CD4-positive, alpha-beta T cell treated with Interleukin-4 for 1 hour (primary cell): Measurements from ENCODE around the gene IL22RA1.

ENCODE experiments used
- DNase-seq, 2 donors: peaks; one replicate each; pipeline ENCODE4 v3.0.0-alpha.2; 2020 to 2022

Gene IL22RA1

GRCh38 chr1:24164004-24164403 is 21.1 kb upstream of the IL22RA1 start:
- DNase-seq: no peak

GRCh38 chr1:24162201-24162600 is 19.3 kb upstream of the IL22RA1 start:
- DNase-seq: no peak

GRCh38 chr1:24161270-24161669 is 18.3 kb upstream of the IL22RA1 start:
- no peak for DNase-seq

GRCh38 chr1:24159366-24159765 is 16.4 kb upstream of the IL22RA1 start:
- no peak for DNase-seq

DNA sequence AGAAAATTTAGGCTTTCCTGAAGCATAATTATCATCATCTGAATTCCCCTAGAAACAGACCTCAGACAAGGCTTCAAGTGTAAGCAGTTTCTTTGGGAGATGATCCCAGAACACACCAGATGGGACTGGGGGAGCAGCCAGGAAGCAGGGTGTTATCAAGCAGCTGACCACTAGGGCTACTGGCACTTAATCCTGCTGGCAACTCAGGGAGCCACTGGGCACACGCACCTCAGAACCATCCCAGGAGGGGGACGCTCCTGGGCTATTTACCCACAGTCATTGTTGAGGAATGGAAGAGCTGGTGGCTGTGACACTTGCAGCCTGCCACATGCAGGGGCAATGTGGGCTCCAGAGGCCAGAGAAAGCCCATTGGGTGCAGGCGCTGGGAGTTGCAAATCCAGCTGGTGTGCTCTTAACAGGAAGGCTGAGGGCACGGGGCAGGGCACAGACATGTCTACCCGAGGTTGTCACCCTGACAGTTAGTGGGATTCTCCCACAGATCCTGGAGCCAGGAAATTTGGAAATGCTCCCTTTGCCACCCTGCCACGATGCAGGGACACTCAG is 15.1 kb upstream of the IL22RA1 start:
- no peak for DNase-seq

GRCh38 chr1:24156542-24157260 is 13.8 kb upstream of the IL22RA1 start:
- no peak for DNase-seq

- no peak for DNase-seq
Observed at GRCh38 chr1:24155011-24155782, 12.3 kb upstream of the IL22RA1 start.

- no peak for DNase-seq
Observed at GRCh38 chr1:24154215-24154614, 11.3 kb upstream of the IL22RA1 start.

GRCh38 chr1:24152631-24153494 is 9.9 kb upstream of the IL22RA1 start:
- DNase-seq: no peak

- DNase-seq: no peak
Observed at GRCh38 chr1:24151175-24151533, 8.2 kb upstream of the IL22RA1 start.

DNA sequence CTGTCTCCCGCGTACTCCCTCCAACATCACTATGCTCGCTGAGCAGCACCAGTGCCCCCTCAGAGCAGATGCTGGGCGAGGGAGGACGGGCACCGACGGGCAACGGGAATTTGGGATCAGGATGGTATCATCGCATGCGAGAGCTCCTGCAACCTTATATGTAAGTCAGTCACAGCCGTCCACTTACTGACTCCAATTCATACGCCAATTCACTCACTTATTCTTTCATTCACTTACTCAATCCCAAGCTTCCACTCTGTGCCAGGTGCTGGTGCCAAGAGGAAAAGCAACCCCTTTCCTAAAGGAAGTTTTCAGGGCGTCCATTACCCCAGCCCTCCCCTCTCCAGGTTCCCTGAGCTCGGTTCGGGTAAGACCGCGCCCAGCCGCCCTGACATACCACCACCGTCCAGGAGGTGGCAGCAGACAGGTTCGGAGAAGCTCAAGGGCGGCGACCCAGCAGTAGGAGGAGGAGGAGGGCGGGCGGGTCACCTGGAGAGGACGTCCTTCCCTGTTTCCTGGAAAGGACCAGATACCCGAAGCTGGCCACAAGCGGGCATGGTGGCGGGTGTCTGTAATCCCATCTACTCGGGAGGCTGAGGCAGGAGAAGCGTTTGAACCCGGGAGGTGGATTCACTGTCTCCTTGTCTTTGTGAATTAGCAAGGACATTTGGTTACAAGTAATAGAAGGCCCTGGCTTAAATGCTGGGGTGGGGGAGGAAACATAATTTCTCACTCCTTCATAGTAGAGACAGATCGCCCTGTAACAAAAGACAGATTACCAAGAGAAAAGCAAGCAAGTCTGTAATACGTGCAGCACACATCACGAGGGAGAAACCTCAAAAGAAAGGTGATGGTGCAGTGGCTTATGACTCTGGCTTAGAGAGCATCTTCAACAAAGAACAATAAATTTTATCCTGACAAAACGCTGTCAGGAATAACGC is 7.6 kb upstream of the IL22RA1 start:
- DNase-seq: peak; percentile 80 to 83

GRCh38 chr1:24149866-24150233 is 6.9 kb upstream of the IL22RA1 start:
- peak in 1 of 2 donors; percentile 55 for DNase-seq

GRCh38 chr1:24147816-24148215 is 4.9 kb upstream of the IL22RA1 start:
- DNase-seq: no peak

DNA sequence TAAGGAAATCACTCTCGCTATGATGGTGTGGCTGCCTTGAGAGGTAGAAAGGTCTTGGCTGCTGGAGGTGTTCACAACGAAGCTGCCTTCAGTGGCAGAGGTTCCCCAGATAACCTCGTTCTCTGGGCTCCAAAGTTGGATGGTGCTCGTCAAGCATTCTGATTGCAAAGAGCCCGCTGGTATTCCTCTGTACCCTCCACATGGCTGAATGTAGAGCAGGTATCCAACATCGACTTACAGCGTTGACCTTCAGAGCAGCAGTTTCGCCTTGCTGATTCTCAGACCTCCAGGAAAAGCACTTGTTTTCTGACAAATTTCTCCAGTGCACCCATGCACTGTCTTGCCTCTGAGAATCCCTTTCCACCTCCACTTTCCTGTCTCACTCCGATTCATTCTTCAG is 4.3 kb upstream of the IL22RA1 start:
- no peak for DNase-seq

DNA sequence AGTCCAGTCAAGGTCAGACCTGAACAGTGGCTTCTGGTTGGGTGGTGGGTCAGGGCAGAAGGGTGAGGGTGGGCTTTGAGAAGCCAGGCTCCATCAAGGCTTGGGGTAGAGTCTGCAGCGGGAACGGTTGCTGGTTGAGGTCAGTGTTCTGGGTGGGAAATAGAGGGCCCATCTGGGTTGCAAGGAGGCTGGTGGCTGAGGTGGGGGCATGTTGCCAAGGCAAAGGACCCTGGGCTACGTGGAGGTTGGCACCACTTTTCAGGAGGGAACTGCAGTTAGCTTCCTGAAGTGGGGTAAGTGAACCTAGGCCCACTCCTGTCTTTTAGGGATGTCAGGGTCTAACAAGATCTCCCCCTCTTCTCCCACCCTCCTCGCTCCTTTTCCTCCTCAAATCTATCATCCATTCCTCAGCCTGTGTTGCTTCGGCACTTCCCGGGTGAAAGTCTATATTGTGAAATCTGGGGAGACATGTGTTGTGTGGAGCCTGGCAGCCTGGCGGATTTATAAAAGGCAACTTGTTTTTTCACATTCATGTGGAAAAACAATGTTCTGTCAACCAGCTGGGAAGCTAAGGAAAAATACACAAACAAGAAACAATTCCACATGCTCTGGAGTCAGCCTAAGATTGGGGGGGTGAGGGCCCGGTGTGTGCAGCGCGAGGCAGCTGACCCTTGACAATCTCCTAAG is 1.5 kb downstream of the IL22RA1 start:
- no peak for DNase-seq

DNA sequence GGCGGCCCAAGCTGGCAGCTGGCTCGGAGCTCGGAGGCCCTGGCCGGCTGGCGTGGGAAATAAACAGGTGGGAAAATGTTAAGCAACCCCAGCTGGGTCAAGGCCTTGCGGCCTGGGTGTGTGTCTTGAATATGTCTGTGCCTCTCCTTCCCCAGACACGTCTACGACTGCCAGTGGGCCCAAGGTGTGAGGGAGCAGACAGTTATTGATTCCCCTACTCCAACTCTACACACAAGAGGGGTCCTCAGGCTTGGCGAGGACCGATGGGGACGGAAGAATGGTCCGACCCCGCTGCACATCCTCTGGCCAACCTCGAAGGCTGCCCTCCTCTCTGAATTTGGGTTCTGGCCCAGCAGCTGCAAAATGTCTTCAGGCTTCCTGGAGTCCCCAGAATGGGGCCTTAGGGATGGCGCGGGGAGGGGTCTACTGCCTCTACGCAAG is 2.2 kb downstream of the IL22RA1 start:
- no peak for DNase-seq

GRCh38 chr1:24139841-24140425 is 3.0 kb downstream of the IL22RA1 start:
- no peak for DNase-seq

GRCh38 chr1:24139222-24139489 is 3.8 kb downstream of the IL22RA1 start:
- DNase-seq: no peak

- DNase-seq: peak in 1 of 2 donors; percentile 8
Observed at GRCh38 chr1:24138476-24139221, 4.3 kb downstream of the IL22RA1 start.

DNA sequence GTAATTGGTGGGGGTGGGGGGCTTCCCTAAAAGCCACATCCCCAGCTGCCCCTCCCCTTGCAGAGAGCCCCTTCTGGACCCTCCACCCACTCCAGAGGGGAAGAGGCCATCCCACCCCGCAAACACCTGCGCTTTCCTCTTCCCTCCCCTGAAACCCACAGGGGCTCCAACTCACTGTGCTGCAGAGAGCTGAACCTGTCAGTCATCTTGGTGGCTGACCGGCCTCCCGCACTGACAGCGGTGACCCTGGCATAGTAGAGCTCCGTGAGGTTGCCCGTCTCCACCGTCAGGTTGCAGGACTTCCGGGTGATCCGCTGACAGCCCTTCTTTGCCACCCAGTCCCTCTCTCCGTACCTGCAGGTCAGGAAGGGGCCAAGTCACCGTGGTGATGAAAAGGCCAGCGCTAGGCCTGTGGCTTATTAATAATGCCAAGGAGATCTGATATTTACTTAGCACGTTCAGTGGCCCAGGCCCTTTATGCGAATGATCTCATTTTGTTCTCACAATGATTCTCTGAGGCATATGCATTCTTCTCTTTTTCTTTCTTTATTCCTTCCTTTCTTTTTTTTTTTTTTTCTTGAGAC is 5.9 kb downstream of the IL22RA1 start:
- DNase-seq: no peak
